NCI-H510A treated with DMSO at 0.1 percent for 48 hours (cell line): ENCODE measurements around the gene PDK1.

Experiments used
- DNase-seq: peaks from one replicate; lab custom pipeline; 2025; lab: John Stamatoyannopoulos, UW

Gene PDK1

DNA sequence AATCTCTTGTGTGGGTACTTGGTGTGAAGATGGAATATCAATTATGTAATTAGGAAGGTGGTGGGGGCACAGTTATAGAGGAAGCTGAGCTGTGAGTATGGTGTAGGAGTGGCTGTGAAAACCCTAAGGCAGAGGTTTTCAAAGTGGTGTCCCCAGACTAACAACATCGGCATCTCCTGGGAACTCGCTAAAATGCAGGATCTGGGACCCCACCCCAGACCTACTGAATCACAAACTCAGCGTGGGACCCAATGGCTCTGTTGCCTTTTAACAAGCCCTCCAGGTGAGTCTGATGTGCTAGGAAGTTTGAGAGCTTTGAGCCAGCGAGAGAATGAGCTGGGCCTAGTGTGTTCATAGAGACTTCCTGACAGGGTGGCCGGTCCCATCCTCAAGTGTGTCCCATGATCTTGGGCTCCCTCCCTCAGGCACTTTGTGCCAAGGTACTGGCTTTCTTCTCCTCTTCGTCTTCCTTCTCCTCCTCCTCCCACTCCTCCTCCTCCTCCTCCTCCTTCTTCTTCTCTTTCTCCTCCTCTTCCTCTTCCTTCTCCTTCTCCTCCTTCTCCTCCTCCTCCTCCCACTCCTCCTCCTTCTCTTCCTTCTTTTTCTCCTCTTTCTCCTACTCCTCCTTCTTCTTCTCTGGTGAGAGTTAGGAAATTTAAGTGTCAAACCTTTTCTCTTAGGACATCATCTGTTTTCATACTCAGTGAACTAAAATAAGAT, 86.6 kb downstream of the PDK1 start:
- no peak for DNase-seq

- no peak for DNase-seq
These were observed 87.3 kb downstream of the PDK1 start for GRCh38 chr2:172643142-172643541.

DNA sequence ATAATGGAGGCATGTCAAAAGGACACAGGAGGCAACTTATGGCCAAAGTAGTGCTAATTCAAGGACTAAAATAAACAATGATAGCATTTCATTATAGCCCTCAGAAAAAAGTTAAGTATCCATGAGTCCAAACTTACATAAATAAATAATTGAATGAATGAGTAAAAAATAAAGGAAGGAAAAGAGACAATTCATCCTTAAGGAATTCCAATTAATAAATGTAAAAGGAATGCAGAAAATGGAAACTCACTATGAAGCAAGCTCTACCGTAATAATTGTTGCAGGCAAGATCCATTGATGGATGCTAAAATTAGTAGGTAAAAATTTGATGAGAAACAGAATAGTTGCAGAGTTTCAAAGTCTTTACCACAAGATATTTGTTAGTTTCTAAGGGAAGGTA, 91.5 kb downstream of the PDK1 start:
- DNase-seq: no peak

- DNase-seq: no peak
These were observed 99.4 kb downstream of the PDK1 start for GRCh38 chr2:172655091-172655837.

DNA sequence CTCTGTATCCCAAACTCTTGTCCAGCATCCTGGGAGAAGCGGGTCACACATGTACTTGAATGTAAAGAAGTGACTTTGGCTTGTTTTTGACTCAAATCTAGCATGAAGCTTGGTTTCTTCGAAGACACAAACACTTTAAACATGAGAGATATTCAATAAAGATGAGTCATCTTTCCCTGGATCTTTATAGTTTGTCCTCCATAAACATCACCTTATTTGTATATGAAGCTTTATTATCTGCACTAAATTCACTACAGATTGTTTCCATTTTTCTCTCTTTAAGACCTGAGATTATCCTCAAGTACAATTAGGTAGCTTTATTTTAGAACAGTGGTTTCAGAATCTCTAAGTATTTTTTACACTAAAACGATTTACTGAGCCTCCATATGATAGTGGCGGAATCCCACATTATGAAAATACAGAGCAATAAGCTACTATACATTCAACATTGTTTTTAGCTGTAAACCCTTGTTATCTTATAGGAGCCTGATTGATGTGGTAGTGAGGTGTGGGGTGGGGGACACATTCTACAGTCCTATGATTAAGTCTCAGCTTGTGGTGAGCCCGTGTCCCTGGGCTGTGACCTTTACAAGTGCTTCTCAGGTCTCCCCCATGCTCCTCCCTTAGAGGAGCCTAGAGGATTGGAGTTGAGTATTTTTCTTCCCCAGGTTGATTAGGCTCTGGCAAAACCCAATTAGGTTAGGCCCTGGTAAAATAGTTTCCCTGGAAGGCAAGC, 100.1 kb downstream of the PDK1 start:
- DNase-seq: no peak
